Adrenal gland (tissue), 5 donors: ENCODE measurements around the gene CIAPIN1.

Experiments used
- CTCF ChIP-seq, 6 experiments: fragments of 450-650 bp in 4 of 6; fragments of 200-600 bp in 2 of 6; sonication (generic) in 1 of 6; IDR thresholded peaks; 1 replicate in 5 of 6; 2 replicates in 1 of 6; pipeline versions ENCODE4 v1.5.1 to v1.8.0; 2016 to 2021; ENCODE audit warnings: antibody characterized with exemption in 6 of 6, mild to moderate bottlenecking in 2 of 6, moderate library complexity in 1 of 6
- POLR2A ChIP-seq, 2 donors: fragments of 450-650 bp; IDR thresholded peaks; one replicate each; pipeline ENCODE4 v1.6.1; 2017; ENCODE audit warnings: antibody characterized with exemption in 2 of 2, mild to moderate bottlenecking in 2 of 2, moderate library complexity in 1 of 2
- donor health status: DM: no; HTN: no; CAD: no.

- TF ChIP-seq CTCF (IDR thresholded peaks at IDR 0.05) (no peak), POLR2A (IDR thresholded peaks at IDR 0.05) (no peak)
Measured at GRCh38 chr16:57424583-57424982, 22.6 kb downstream of the CIAPIN1 start.
